MCF 10A (cell line): Measurements from ENCODE around the gene KRTAP5-6. TPM values are rescaled to one million over a fixed set of nuclear protein-coding genes. Genes with fewer than 3 reads are reported as not detected.

Source experiments
- BruUV-seq: library from RNA; stranded (reverse); fragments of 400-500 nt; replicated peaks from 2 replicates; lab custom pipeline; 2021; lab: Mats Ljungman, UMichigan
- CTCF ChIA-PET: fragments of 300-600 bp; sonication (Branson Sonifier 250); formaldehyde crosslinking; extraction: SDS; loops from one replicate; lab custom pipeline; 2021; ENCODE audit warnings: antibody characterized with exemption, inconsistent platforms; lab: Yijun Ruan, JAX
- POLR2A ChIA-PET: fragments of 300-600, 350-650 bp; sonication (Branson Sonifier 250); formaldehyde crosslinking; extraction: SDS; loops from one replicate; lab custom pipeline; 2020; ENCODE audit warnings: antibody characterized with exemption, inconsistent platforms; lab: Yijun Ruan, JAX
- DNase-seq: peaks from one replicate; pipeline ENCODE4 v3.0.0-alpha.2; 2018; ENCODE audit not compliant: unreplicated experiment
- H3K27ac Mint-ChIP-seq: one replicate; pipeline ENCODE4 v1.8.0; 2022; ENCODE audit warnings: mild to moderate bottlenecking, low read depth, mixed read lengths; ENCODE audit not compliant: unreplicated experiment
- H3K27me3 Mint-ChIP-seq: one replicate; pipeline ENCODE4 v1.8.0; 2022; ENCODE audit warnings: mixed read lengths; ENCODE audit not compliant: insufficient read depth, unreplicated experiment
- H3K36me3 Mint-ChIP-seq: one replicate; pipeline ENCODE4 v1.8.0; 2022; ENCODE audit warnings: mild to moderate bottlenecking, moderate library complexity, mixed read lengths; ENCODE audit not compliant: insufficient read depth, unreplicated experiment
- H3K4me1 Mint-ChIP-seq: one replicate; pipeline ENCODE4 v1.8.0; 2022; ENCODE audit warnings: mixed read lengths; ENCODE audit not compliant: insufficient read depth, unreplicated experiment
- H3K4me3 Mint-ChIP-seq: one replicate; pipeline ENCODE4 v1.8.0; 2022; ENCODE audit warnings: mild to moderate bottlenecking, moderate library complexity, mixed read lengths; ENCODE audit not compliant: unreplicated experiment
- H3K9me3 Mint-ChIP-seq: one replicate; pipeline ENCODE4 v1.8.0; 2022; ENCODE audit warnings: mixed read lengths; ENCODE audit not compliant: unreplicated experiment
- intact Hi-C: fragments of 100-400 bp; cut with micrococcal nuclease; formaldehyde crosslinking; loops from 2 replicates; pipeline ENCODE4 v1.14.1; 2022
- total RNA-seq: library from RNA; stranded (reverse); gene quantifications from 2 replicates; pipeline ENCODE4 v1.2.3, GENCODE V29; 2022
- TF ChIP-seq, protein P1 (sequence below): fragments of 200-600 bp; IDR thresholded peaks from one replicate; pipeline ENCODE4 v1.8.0; 2022; ENCODE audit warnings: antibody characterized with exemption, mild to moderate bottlenecking; ENCODE audit not compliant: unreplicated experiment

KRTAP5-6 gene
- total RNA-seq, 1 experiment from 2014 or later, result not detected

DNA sequence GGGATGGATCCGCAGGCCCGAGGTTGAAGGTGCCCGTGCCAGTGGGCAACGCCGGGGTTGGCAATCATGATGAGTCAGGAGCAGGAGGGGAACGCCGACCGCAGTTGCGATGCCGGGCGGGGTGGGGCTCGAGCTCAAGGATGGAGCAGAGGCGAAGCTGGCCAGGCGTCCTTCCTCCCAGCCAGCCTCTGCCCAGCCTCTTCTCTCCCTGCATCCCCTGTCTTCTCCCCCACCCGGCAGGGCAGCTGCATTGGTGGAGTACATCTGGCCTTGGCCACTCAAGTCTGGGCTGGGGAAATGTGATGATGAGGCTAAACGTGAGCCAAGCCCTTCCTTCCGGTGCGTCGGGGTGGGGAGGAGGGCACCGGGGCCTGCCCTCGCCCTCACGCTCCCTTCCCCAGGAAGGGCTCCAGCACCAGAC, 49.5 kb downstream of the KRTAP5-6 start:
- CTCF ChIA-PET, result interaction anchor here (4.7 kb wide), 1 partner anchor 86 kb away, joined by 26 read pairs; no protein-coding TSS in a partner anchor
- H3K9me3 Mint-ChIP-seq, result no peaks in the 10 kb centered on the region
- intact Hi-C loops, result loop anchor here (5.0 kb wide), 1 partner anchor 81 kb away; no protein-coding TSS in a partner anchor

DNA sequence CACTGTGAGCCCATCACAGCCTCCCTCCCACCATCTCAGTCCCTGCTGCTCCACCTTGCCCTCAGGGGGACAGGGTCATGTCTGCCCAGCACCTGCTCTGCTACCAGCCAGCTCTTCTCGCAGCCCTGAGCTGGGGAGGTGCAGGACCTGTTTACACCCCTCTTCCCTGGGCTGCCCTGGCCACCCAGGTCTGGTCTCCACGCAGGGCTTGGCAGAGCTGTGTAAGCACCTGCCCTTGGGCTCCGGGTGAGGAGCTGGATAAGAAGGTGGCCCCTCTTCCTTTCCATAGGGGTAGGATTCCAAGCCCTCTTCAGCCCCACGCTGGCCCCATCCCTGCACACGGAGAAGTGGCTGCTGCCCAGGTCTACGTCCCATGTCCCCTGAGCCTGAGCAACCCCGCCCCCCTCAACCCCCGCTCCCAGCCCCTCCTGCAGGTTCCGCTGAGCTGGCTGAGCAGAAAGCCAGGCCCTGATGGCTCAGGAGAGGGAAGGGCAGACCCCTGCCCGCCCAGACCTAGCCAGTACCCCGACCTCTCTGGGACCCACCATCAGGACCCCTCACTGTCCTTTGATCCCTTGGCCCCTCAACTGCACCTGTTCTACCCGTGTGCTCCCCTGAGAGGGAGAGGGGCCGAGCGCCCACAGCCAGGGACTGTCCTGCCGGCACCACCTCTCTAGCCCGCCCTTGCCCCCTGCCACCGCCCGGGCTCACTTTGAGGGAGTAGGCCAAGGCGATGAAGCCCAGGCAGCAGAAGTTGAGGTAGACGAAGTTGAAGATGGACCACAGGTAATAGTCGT, 50.2 kb downstream of the KRTAP5-6 start:
- Mint-ChIP-seq H3K4me3 (peak overlapping the region; percentile 73), H3K9me3 (no peaks in the 10 kb centered on the region), H3K27ac (no peak overlapping the region), H3K27me3 (no peaks in the 10 kb centered on the region), H3K36me3 (peaks cover 33% of the 10 kb centered on the region), H3K4me1 (peaks cover 20% of the 10 kb centered on the region)
- POLR2A ChIA-PET, result interaction anchor here (0.6 to 7.8 kb wide), 5 partner anchors 11 to 115 kb away, joined by 3 to 107 read pairs (median 3); partner anchors contain the start of gene SYT8
- DNase-seq, result no peak
- intact Hi-C loops, result loop anchor here (5.0 kb wide), 1 partner anchor 80 kb away; no protein-coding TSS in a partner anchor
- BruUV-seq, result no TSS peak
- CTCF ChIA-PET, result interaction anchor here (0.7 to 4.7 kb wide), 2 partner anchors 85 to 215 kb away, joined by 3 to 26 read pairs; no protein-coding TSS in a partner anchor
- TF ChIP-seq, protein P1, sequence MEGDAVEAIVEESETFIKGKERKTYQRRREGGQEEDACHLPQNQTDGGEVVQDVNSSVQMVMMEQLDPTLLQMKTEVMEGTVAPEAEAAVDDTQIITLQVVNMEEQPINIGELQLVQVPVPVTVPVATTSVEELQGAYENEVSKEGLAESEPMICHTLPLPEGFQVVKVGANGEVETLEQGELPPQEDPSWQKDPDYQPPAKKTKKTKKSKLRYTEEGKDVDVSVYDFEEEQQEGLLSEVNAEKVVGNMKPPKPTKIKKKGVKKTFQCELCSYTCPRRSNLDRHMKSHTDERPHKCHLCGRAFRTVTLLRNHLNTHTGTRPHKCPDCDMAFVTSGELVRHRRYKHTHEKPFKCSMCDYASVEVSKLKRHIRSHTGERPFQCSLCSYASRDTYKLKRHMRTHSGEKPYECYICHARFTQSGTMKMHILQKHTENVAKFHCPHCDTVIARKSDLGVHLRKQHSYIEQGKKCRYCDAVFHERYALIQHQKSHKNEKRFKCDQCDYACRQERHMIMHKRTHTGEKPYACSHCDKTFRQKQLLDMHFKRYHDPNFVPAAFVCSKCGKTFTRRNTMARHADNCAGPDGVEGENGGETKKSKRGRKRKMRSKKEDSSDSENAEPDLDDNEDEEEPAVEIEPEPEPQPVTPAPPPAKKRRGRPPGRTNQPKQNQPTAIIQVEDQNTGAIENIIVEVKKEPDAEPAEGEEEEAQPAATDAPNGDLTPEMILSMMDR, result no peak

More for the DNA sequence above, 49.5 kb downstream of the KRTAP5-6 start:
- POLR2A ChIA-PET, result interaction anchor here (0.6 to 7.8 kb wide), 4 partner anchors 10 to 109 kb away, joined by 3 to 107 read pairs (median 3); partner anchors contain the start of gene SYT8
- Mint-ChIP-seq H3K27ac (no peak overlapping the region), H3K36me3 (peaks cover 26% of the 10 kb centered on the region), H3K27me3 (no peaks in the 10 kb centered on the region), H3K4me3 (no peak overlapping the region), H3K4me1 (peaks cover 20% of the 10 kb centered on the region)
- no TSS peak for BruUV-seq
- DNase-seq, result peak; percentile 53
- TF ChIP-seq, protein P1, result no peak

Other genes starting within 250 kb of the KRTAP5-6 start
- 20.1 and 20.2 TPM in 2 replicates for gene MOB2, start 210.4 kb upstream of the KRTAP5-6 start, total RNA-seq
- 10.4 and 17.6 TPM in 2 replicates for gene DUSP8, start 124.9 kb upstream of the KRTAP5-6 start, total RNA-seq
- gene KRTAP5-1, start 111.9 kb upstream of the KRTAP5-6 start, total RNA-seq, result not detected in 2 replicates
- not detected in 2 replicates for gene KRTAP5-2, start 98.9 kb upstream of the KRTAP5-6 start, total RNA-seq
- not detected in 2 replicates for gene KRTAP5-3, start 88.7 kb upstream of the KRTAP5-6 start, total RNA-seq
- gene KRTAP5-4, start 75.1 kb upstream of the KRTAP5-6 start, total RNA-seq, result not detected in 2 replicates
- not detected in 2 replicates for gene KRTAP5-5, start 67.4 kb upstream of the KRTAP5-6 start, total RNA-seq
- 1.9 and 2.0 TPM in 2 replicates for gene IFITM10, start 53.4 kb downstream of the KRTAP5-6 start, total RNA-seq
- 366 and 367 TPM in 2 replicates for gene CTSD, start 66.7 kb downstream of the KRTAP5-6 start, total RNA-seq
- 141 and 308 TPM in 2 replicates for gene SYT8, start 137.8 kb downstream of the KRTAP5-6 start, total RNA-seq
- 43.3 and 77.7 TPM in 2 replicates for gene TNNI2, start 141.8 kb downstream of the KRTAP5-6 start, total RNA-seq
- gene LSP1, start 155.9 kb downstream of the KRTAP5-6 start, total RNA-seq, result 3.3 and 3.7 TPM in 2 replicates
- gene PRR33, start 194.7 kb downstream of the KRTAP5-6 start, total RNA-seq, result not detected in 2 replicates
- gene TNNT3, start 222.5 kb downstream of the KRTAP5-6 start, total RNA-seq, result not detected in 2 replicates